Hepatocyte (in vitro differentiated cells): Measurements from ENCODE around the gene PAK1.

ENCODE experiments used
- EZH2 ChIP-seq: fragments of 200-600 bp; sonication (generic); IDR thresholded peaks from 2 replicates; pipeline ENCODE4 v1.6.1; 2016; ENCODE audit warnings: antibody characterized with exemption, mild to moderate bottlenecking, borderline replicate concordance
- EZH2phosphoT487 ChIP-seq: fragments of 200-600 bp; sonication (generic); IDR thresholded peaks from one replicate; pipeline ENCODE4 v1.6.1; 2018; ENCODE audit warnings: antibody characterized with exemption, mild to moderate bottlenecking, low read depth, moderate library complexity; ENCODE audit not compliant: unreplicated experiment, severe bottlenecking
- TF ChIP-seq, protein P1 (sequence below): fragments of 200-600 bp; sonication (generic); IDR thresholded peaks from 2 replicates; pipeline ENCODE4 v1.5.1; 2016; ENCODE audit warnings: antibody characterized with exemption, mild to moderate bottlenecking; ENCODE audit not compliant: poor library complexity

DNA sequence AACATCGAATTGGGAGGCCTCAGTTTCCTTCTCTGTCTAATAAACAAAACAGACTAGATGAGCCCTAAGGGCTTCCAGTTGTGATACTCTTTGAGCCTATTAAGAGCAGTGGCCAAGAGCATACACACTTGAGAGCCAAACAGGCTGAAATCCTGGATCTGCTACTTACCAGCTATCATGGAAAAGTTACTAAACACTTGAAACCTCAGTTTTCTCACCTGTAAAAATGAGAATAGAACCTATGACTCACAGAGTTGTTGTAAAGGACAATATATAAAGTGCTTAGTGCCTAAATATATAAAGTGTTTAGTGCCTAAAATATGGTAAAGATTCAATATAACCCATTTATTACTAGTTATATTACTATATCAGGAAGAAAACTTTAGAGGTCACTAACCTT lies 148.7 kb downstream of the PAK1 start:
- TF ChIP-seq, protein P1, sequence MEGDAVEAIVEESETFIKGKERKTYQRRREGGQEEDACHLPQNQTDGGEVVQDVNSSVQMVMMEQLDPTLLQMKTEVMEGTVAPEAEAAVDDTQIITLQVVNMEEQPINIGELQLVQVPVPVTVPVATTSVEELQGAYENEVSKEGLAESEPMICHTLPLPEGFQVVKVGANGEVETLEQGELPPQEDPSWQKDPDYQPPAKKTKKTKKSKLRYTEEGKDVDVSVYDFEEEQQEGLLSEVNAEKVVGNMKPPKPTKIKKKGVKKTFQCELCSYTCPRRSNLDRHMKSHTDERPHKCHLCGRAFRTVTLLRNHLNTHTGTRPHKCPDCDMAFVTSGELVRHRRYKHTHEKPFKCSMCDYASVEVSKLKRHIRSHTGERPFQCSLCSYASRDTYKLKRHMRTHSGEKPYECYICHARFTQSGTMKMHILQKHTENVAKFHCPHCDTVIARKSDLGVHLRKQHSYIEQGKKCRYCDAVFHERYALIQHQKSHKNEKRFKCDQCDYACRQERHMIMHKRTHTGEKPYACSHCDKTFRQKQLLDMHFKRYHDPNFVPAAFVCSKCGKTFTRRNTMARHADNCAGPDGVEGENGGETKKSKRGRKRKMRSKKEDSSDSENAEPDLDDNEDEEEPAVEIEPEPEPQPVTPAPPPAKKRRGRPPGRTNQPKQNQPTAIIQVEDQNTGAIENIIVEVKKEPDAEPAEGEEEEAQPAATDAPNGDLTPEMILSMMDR = no peak
- TF ChIP-seq EZH2 (no peak), EZH2phosphoT487 (no peak)
